Caco-2 (cell line): Measurements from ENCODE around the gene CDHR4. TPM values are rescaled to one million over a fixed set of nuclear protein-coding genes. Genes with fewer than 3 reads are reported as not detected.

Experiments used
- BruUV-seq: library from RNA; stranded (reverse); fragments of 400-500 nt; replicated peaks from 2 replicates; lab custom pipeline; 2021; lab: Mats Ljungman, UMichigan
- CTCF ChIA-PET: fragments of 300-600 bp; sonication (Branson Sonifier 250); formaldehyde crosslinking; loops from one replicate; lab custom pipeline; 2022; ENCODE audit warnings: antibody characterized with exemption; lab: Charles Lee
- POLR2A ChIA-PET: fragments of 300-600 bp; sonication (Branson Sonifier 250); formaldehyde crosslinking; loops from one replicate; lab custom pipeline; 2022; ENCODE audit warnings: antibody characterized with exemption; lab: Charles Lee
- DNase-seq, 2 experiments: peaks; one replicate each; pipeline versions ENCODE4 v3.0.0 to v3.0.0-alpha.2; 2020 to 2022
- H3K27me3 ChIP-seq: replicated peaks from 2 replicates; pipeline ENCODE4 v1.6.0; 2011; ENCODE audit warnings: low read length; ENCODE audit not compliant: control insufficient read depth, insufficient read depth
- H3K36me3 ChIP-seq: 2 replicates; pipeline ENCODE4 v1.5.1; 2011; ENCODE audit warnings: low read length; ENCODE audit not compliant: control insufficient read depth, insufficient read depth
- H3K4me1 ChIP-seq: fragments of 250-450 bp; sonication (Bioruptor Pico); 2 replicates; pipeline ENCODE4 v1.5.1; 2020; ENCODE audit warnings: mild to moderate bottlenecking
- H3K4me3 ChIP-seq: 2 replicates; pipeline ENCODE4 v1.5.1; 2011; ENCODE audit warnings: low read depth, mild to moderate bottlenecking, control low read depth, low read length
- H3K9me3 ChIP-seq: fragments of 250-450 bp; sonication (Bioruptor Pico); 2 replicates; pipeline ENCODE4 v1.5.1; 2020; ENCODE audit warnings: mild to moderate bottlenecking, moderate library complexity
- H3K27ac Mint-ChIP-seq: one replicate; pipeline ENCODE4 v1.8.0; 2022; ENCODE audit warnings: mixed read lengths; ENCODE audit not compliant: unreplicated experiment
- H3K27me3 Mint-ChIP-seq: one replicate; pipeline ENCODE4 v1.8.0; 2022; ENCODE audit warnings: mixed read lengths; ENCODE audit not compliant: insufficient read depth, unreplicated experiment
- H3K36me3 Mint-ChIP-seq: one replicate; pipeline ENCODE4 v1.8.0; 2022; ENCODE audit warnings: mild to moderate bottlenecking, mixed read lengths; ENCODE audit not compliant: insufficient read depth, unreplicated experiment
- H3K4me1 Mint-ChIP-seq: one replicate; pipeline ENCODE4 v1.8.0; 2022; ENCODE audit warnings: low read depth, mixed read lengths; ENCODE audit not compliant: unreplicated experiment
- H3K4me3 Mint-ChIP-seq: one replicate; pipeline ENCODE4 v1.8.0; 2022; ENCODE audit warnings: mild to moderate bottlenecking, moderate library complexity, mixed read lengths; ENCODE audit not compliant: unreplicated experiment
- H3K9me3 Mint-ChIP-seq: one replicate; pipeline ENCODE4 v1.8.0; 2022; ENCODE audit warnings: mixed read lengths; ENCODE audit not compliant: unreplicated experiment
- intact Hi-C: fragments of 100-400 bp; cut with micrococcal nuclease; formaldehyde crosslinking; loops from one replicate; pipeline ENCODE4 v1.10.0; 2022; ENCODE audit not compliant: unreplicated experiment
- total RNA-seq: library from RNA; stranded (reverse); gene quantifications from 2 replicates; pipeline ENCODE4 v1.2.3, GENCODE V29; 2022
- TF ChIP-seq, protein P1 (sequence below), 2 experiments: fragments of 200-600 bp in 1 of 2; IDR thresholded peaks; 1 replicate in 1 of 2; 2 replicates in 1 of 2; pipeline versions ENCODE4 v1.5.1 to v1.8.0; 2011 to 2022; ENCODE audit warnings: antibody characterized with exemption in 1 of 2, control low read depth in 1 of 2, inconsistent platforms in 1 of 2, low read depth in 1 of 2, low read length in 1 of 2, mild to moderate bottlenecking in 1 of 2, moderate library complexity in 1 of 2; ENCODE audit not compliant: insufficient read depth in 1 of 2, severe bottlenecking in 1 of 2, unreplicated experiment in 1 of 2

CDHR4 gene
- total RNA-seq, 1 experiment from 2014 or later: not detected

DNA sequence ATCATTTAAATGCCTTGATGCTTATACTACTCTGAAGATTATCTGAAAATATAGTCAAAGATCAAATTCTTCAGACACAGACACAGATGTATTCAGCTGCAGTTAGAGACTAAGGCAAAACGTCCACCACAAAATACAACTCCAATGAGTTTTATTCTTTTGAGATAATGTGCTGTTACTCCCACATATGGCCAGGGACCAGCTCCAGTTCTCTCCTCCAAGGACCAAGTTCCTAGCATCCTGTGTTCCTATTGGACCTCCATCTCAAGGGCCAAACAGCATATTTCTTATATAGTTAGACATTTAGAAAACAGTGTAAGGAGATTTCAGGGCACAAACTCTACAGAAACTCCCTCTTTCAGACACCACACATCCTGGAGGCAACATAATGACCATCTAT is 40.4 kb downstream of the CDHR4 start:
- POLR2A ChIA-PET: no interaction called here
- BruUV-seq: TSS peak; percentile 8

DNA sequence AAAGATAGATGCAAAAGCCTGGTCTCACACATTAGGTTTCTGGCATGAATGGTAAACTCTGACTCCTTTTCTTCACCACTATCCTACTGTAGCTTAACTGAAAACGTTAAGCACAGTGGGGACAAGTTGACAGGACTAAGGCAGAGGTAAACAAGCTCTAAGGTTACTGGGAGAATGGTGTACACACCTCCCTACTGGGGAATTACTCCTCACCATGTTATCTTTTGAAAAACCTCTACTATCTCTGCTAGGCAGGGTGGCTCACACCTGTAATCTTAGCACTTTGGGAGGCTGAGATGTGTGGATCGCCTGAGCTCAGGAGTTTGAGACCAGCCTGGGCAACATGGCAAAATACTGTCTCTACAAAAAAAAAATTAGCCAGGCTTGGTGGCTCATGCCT is 42.5 kb downstream of the CDHR4 start:
- BruUV-seq: no TSS peak
- no peaks in the 10 kb centered on the region for H3K27me3 ChIP-seq
- Mint-ChIP-seq H3K27ac (no peak overlapping the region), H3K9me3 (no peaks in the 10 kb centered on the region), H3K4me3 (no peak overlapping the region), H3K4me1 (peaks cover 6% of the 10 kb centered on the region), H3K27me3 (no peaks in the 10 kb centered on the region), H3K36me3 (peaks cover 27% of the 10 kb centered on the region)
- ChIA-PET POLR2A (no interaction called here), CTCF (no interaction called here)
- no peak overlapping the region for H3K4me3 ChIP-seq
- 0 out of 2 replicates have a peak, but pooled peaks cover 3% of the 10 kb centered on the region for H3K9me3 ChIP-seq
- no peaks in the 10 kb centered on the region; the same call in 1 of the 2 replicates for H3K4me1 ChIP-seq
- TF ChIP-seq, protein P1, sequence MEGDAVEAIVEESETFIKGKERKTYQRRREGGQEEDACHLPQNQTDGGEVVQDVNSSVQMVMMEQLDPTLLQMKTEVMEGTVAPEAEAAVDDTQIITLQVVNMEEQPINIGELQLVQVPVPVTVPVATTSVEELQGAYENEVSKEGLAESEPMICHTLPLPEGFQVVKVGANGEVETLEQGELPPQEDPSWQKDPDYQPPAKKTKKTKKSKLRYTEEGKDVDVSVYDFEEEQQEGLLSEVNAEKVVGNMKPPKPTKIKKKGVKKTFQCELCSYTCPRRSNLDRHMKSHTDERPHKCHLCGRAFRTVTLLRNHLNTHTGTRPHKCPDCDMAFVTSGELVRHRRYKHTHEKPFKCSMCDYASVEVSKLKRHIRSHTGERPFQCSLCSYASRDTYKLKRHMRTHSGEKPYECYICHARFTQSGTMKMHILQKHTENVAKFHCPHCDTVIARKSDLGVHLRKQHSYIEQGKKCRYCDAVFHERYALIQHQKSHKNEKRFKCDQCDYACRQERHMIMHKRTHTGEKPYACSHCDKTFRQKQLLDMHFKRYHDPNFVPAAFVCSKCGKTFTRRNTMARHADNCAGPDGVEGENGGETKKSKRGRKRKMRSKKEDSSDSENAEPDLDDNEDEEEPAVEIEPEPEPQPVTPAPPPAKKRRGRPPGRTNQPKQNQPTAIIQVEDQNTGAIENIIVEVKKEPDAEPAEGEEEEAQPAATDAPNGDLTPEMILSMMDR (IDR thresholded peaks at IDR 0.05; ENCODE audit: insufficient read depth in 1 of 2, low read depth in 1 of 2, low read length in 1 of 2, severe bottlenecking in 1 of 2, unreplicated experiment in 1 of 2): no peak
- no peaks in the 10 kb centered on the region; the same call in 1 of the 2 replicates for H3K36me3 ChIP-seq
- intact Hi-C loops: no loop called here
- DNase-seq: no peak

More for the DNA sequence above, 40.4 kb downstream of the CDHR4 start:
- Mint-ChIP-seq H3K27ac (no peak overlapping the region), H3K36me3 (peaks cover 19% of the 10 kb centered on the region), H3K4me3 (no peak overlapping the region), H3K27me3 (no peaks in the 10 kb centered on the region), H3K4me1 (no peaks in the 10 kb centered on the region), H3K9me3 (no peaks in the 10 kb centered on the region)
- intact Hi-C loops: no loop called here
- DNase-seq: no peak
- TF ChIP-seq, protein P1 (IDR thresholded peaks at IDR 0.05; ENCODE audit: insufficient read depth in 1 of 2, low read depth in 1 of 2, low read length in 1 of 2, severe bottlenecking in 1 of 2, unreplicated experiment in 1 of 2): no peak
- no peaks in the 10 kb centered on the region for H3K27me3 ChIP-seq
- CTCF ChIA-PET: no interaction called here
- H3K36me3 ChIP-seq: no peaks in the 10 kb centered on the region
- 0 out of 2 replicates have a peak, but pooled peaks cover 3% of the 10 kb centered on the region for H3K9me3 ChIP-seq
- no peaks in the 10 kb centered on the region for H3K4me1 ChIP-seq
- H3K4me3 ChIP-seq: no peak overlapping the region

DNA sequence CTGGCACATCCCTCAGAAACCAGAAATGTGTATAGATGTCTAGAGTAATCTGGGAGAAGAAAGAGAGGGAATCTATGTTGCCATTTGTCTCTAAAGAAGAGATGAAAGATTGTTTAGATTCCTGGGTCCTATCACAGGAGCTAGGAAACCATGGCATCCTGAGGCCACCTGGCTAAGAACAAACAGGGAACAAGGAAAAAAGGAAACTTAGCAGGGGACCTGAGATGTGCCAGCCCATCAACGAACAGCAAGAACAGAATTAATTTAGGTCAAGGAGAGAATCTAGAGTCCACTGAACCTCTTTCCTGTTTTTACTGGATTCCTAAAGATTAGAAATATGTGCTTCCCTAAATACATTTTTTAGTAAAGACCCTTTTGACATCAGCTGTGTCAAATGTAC is 43.6 kb downstream of the CDHR4 start:
- ChIA-PET CTCF (no interaction called here), POLR2A (no interaction called here)
- Histone ChIP-seq H3K36me3 (no peaks in the 10 kb centered on the region; the same call in 1 of the 2 replicates), H3K4me1 (peaks cover 10% of the 10 kb centered on the region; the same call in 1 of the 2 replicates), H3K27me3 (no peaks in the 10 kb centered on the region), H3K4me3 (no peak overlapping the region), H3K9me3 (0 out of 2 replicates have a peak, but pooled peaks cover 3% of the 10 kb centered on the region)
- Mint-ChIP-seq H3K4me1 (peaks cover 6% of the 10 kb centered on the region), H3K27ac (no peak overlapping the region), H3K27me3 (no peaks in the 10 kb centered on the region), H3K4me3 (no peak overlapping the region), H3K36me3 (peaks cover 27% of the 10 kb centered on the region), H3K9me3 (no peaks in the 10 kb centered on the region)
- intact Hi-C loops: no loop called here
- TF ChIP-seq, protein P1 (IDR thresholded peaks at IDR 0.05; ENCODE audit: insufficient read depth in 1 of 2, low read depth in 1 of 2, low read length in 1 of 2, severe bottlenecking in 1 of 2, unreplicated experiment in 1 of 2): no peak
- BruUV-seq: no TSS peak
- DNase-seq: no peak
